Measurements from ENCODE around the gene CRISP1.

DNA sequence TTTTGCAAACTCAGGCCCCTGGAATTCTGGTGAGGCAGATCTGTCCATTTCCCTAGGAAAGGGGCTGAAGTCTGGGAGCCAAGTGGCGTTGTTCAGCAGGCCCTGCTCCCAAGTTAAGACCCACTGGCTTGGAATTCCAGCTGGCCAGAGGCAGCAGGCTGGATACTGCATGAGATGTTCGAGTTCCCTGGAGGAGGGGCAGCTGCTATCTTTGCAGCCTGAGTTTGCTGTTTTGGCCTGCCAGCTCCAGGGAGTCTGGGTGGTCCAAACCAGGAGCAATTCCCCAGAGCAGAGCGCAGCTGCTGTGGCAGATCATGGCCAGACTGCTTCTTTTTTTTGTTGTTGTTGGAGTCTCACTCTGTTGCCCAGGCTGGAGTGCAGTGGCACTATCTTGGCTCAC, 61.1 kb downstream of the CRISP1 start:
- no peak for TF ChIP-seq POLR2A (IDR thresholded peaks at IDR 0.05)
- no peak for TF ChIP-seq EP300 (IDR thresholded peaks at IDR 0.05)

All from sigmoid colon (tissue), 4 donors.